Activated CD4-positive, alpha-beta T cell treated with anti-CD3 and anti-CD28 coated beads, Interleukin-2, amount 10 ng/mL, durations not matched to agents 7 days and 5 days (primary cell): Measurements from ENCODE around the gene MAMDC4. TPM values are rescaled to one million over a fixed set of nuclear protein-coding genes. Genes with fewer than 3 reads are reported as not detected.

ENCODE experiments used
- CTCF ChIA-PET: fragments of 350-600 bp; sonication (Branson Sonifier 250); formaldehyde crosslinking; loops from one replicate; lab custom pipeline; 2021; ENCODE audit warnings: antibody characterized with exemption; lab: Charles Lee
- POLR2A ChIA-PET: fragments of 350-600 bp; sonication (Branson Sonifier 250); formaldehyde crosslinking; loops from one replicate; lab custom pipeline; 2021; ENCODE audit warnings: antibody characterized with exemption; lab: Charles Lee
- DNase-seq: peaks from one replicate; pipeline ENCODE4 v3.0.0-alpha.2; 2020
- H3K27ac Mint-ChIP-seq: one replicate; pipeline ENCODE4 v1.8.0; 2021; ENCODE audit warnings: mild to moderate bottlenecking, moderate library complexity, mixed read lengths
- H3K27me3 Mint-ChIP-seq: one replicate; pipeline ENCODE4 v1.8.0; 2021; ENCODE audit warnings: mixed read lengths
- H3K36me3 Mint-ChIP-seq: one replicate; pipeline ENCODE4 v1.8.0; 2021; ENCODE audit warnings: low read depth, mixed read lengths
- H3K4me1 Mint-ChIP-seq: one replicate; pipeline ENCODE4 v1.8.0; 2021; ENCODE audit warnings: mixed read lengths
- H3K4me3 Mint-ChIP-seq: one replicate; pipeline ENCODE4 v1.8.0; 2021; ENCODE audit warnings: mild to moderate bottlenecking, moderate library complexity, mixed read lengths
- H3K9me3 Mint-ChIP-seq: one replicate; pipeline ENCODE4 v1.8.0; 2021; ENCODE audit warnings: mixed read lengths
- total RNA-seq, 2 experiments: library from RNA; stranded (reverse); gene quantifications; one replicate each; pipeline ENCODE4 v1.2.3, GENCODE V29; 2021

The MAMDC4 gene
- total RNA-seq, 2 experiments from 2014 or later: 12.4 to 14.4 TPM

GRCh38 chr9:136850866-136851775, 1.0 kb upstream of the MAMDC4 start:
- H3K4me3 Mint-ChIP-seq: no peak overlapping the region
- no peaks in the 10 kb centered on the region for H3K9me3 Mint-ChIP-seq
- CTCF ChIA-PET: interaction anchor here (1.1 to 1.8 kb wide), 2 partner anchors 8 to 93 kb away, joined by 3 to 5 read pairs; partner anchors contain the start of genes AJM1 and FBXW5
- H3K27me3 Mint-ChIP-seq: peaks cover 11% of the 10 kb centered on the region
- POLR2A ChIA-PET: no interaction called here
- peaks cover 3% of the 10 kb centered on the region for H3K36me3 Mint-ChIP-seq
- H3K4me1 Mint-ChIP-seq: peaks cover 17% of the 10 kb centered on the region
- DNase-seq: no peak
- no peak overlapping the region for H3K27ac Mint-ChIP-seq

DNA sequence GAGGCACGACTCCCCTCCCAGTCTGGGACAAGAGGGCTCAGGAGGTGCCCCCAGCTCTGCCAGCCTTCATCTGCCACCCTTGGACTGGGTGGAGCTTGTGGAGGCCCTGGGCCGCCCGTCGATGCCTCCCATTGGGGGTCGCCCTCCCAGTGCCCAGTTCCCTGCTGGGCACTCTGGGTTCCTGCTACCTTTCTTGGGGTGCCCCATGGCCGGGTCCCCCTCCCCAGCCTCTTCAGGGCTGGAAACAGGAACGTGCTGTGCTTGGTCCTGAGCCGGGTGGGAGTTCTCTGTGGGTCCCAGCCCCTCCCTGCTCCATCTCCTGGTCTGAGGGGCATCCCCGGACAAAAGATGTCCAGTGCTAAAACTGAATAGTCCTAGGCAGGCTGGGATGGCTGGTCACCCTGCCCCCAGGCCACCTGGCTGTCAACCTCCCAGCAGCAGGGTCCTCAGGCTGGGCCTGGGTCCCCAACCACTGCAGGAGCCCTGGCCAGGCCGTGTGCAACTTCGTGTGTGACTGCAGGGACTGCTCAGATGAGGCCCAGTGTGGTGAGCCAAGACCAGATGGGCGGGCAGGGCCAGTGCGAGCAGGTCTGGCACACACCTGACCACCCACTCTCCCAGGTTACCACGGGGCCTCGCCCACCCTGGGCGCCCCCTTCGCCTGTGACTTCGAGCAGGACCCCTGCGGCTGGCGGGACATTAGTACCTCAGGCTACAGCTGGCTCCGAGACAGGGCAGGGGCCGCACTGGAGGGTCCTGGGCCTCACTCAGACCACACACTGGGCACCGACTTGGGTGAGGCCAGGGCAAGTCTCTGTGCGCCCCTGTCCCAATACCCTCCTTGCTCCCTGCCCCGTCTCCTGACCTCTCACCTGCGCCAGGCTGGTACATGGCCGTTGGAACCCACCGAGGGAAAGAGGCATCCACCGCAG, 784 bp downstream of the MAMDC4 start:
- Mint-ChIP-seq H3K36me3 (no peaks in the 10 kb centered on the region), H3K9me3 (no peaks in the 10 kb centered on the region), H3K4me3 (no peak overlapping the region), H3K27me3 (peaks cover 2% of the 10 kb centered on the region), H3K4me1 (peaks cover 7% of the 10 kb centered on the region), H3K27ac (no peak overlapping the region)
- ChIA-PET CTCF (interaction anchor here (1.4 to 1.8 kb wide), 2 partner anchors 10 to 11 kb away, joined by 4 to 5 read pairs; partner anchors contain the start of gene AJM1), POLR2A (no interaction called here)
- DNase-seq: no peak

- DNase-seq: no peak
- Mint-ChIP-seq H3K9me3 (no peaks in the 10 kb centered on the region), H3K27me3 (no peaks in the 10 kb centered on the region), H3K27ac (no peak overlapping the region), H3K36me3 (no peaks in the 10 kb centered on the region), H3K4me3 (no peak overlapping the region), H3K4me1 (peaks cover 5% of the 10 kb centered on the region)
- ChIA-PET POLR2A (no interaction called here), CTCF (interaction anchor here (1.4 kb wide), 1 partner anchor 11 kb away, joined by 4 read pairs; the partner anchor contains the start of gene AJM1)
Observed at GRCh38 chr9:136853596-136854112, 1.5 kb downstream of the MAMDC4 start.

DNA sequence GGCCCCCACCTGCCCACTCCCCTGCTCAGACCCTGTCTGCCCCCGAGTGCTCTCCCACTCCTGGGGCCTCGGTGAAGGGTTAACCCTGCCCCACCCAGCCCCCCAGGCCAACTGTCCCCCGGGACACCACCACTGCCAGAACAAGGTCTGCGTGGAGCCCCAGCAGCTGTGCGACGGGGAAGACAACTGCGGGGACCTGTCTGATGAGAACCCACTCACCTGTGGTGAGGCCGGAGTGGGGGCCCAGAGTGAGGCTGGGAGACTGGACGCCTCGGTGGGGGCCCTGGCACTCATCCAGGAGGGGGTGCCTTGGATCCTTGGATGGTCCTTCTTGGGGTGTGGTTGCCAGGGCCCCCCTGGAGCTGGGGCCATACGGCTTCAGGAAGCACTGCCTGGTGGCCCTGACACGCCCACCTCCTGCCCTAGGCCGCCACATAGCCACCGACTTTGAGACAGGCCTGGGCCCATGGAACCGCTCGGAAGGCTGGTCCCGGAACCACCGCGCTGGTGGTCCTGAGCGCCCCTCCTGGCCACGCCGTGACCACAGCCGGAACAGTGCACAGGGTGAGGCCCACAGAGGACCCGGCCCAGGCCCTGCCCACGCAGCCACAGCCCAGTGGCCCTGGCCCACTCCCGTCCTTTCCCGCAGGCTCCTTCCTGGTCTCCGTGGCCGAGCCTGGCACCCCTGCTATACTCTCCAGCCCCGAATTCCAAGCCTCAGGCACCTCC, 2.1 kb downstream of the MAMDC4 start:
- Mint-ChIP-seq H3K4me1 (peaks cover 3% of the 10 kb centered on the region), H3K4me3 (no peak overlapping the region), H3K9me3 (no peaks in the 10 kb centered on the region), H3K27me3 (no peaks in the 10 kb centered on the region), H3K27ac (no peak overlapping the region), H3K36me3 (no peaks in the 10 kb centered on the region)
- no peak for DNase-seq
- CTCF ChIA-PET: interaction anchor here (0.6 to 1.4 kb wide), 3 partner anchors 12 to 218 kb away, joined by 4 to 5 read pairs (median 4); partner anchors contain the start of gene AJM1
- POLR2A ChIA-PET: interaction anchor here (0.5 kb wide), 1 partner anchor 347 kb away, joined by 3 read pairs; no protein-coding TSS in a partner anchor

GRCh38 chr9:136854842-136855460, 2.8 kb downstream of the MAMDC4 start:
- H3K36me3 Mint-ChIP-seq: no peaks in the 10 kb centered on the region
- ChIA-PET POLR2A (interaction anchor here (0.5 kb wide), 1 partner anchor 347 kb away, joined by 3 read pairs; no protein-coding TSS in a partner anchor), CTCF (interaction anchor here (0.6 to 0.8 kb wide), 2 partner anchors 12 to 218 kb away, joined by 4 to 5 read pairs; partner anchors contain the start of gene AJM1)
- no peaks in the 10 kb centered on the region for H3K27me3 Mint-ChIP-seq
- H3K27ac Mint-ChIP-seq: no peak overlapping the region
- H3K4me3 Mint-ChIP-seq: no peak overlapping the region
- DNase-seq: no peak
- H3K9me3 Mint-ChIP-seq: no peaks in the 10 kb centered on the region
- H3K4me1 Mint-ChIP-seq: no peaks in the 10 kb centered on the region

DNA sequence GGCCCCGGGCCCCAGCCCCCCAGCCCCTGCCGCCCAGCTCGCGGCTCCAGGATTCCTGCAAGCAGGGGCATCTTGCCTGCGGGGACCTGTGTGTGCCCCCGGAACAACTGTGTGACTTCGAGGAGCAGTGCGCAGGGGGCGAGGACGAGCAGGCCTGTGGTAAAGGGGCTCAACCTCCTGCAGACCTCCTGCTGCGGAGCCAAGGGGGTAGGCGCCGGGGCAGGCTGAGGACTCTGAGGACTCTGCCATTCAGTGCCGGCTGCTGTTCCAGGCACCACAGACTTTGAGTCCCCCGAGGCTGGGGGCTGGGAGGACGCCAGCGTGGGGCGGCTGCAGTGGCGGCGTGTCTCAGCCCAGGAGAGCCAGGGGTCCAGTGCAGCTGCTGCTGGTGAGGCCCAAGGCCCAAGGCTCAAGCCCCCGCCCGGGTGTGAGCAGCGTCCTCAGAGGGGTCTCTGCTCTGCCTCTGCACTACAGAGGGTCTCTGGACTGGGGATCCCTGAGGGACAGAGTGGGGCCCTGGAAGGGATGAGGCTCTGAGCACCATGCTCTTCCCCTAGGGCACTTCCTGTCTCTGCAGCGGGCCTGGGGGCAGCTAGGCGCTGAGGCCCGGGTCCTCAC, 3.4 kb downstream of the MAMDC4 start:
- no peaks in the 10 kb centered on the region for H3K9me3 Mint-ChIP-seq
- no peak overlapping the region for H3K4me3 Mint-ChIP-seq
- H3K36me3 Mint-ChIP-seq: no peaks in the 10 kb centered on the region
- ChIA-PET CTCF (interaction anchor here (0.6 to 0.9 kb wide), 3 partner anchors 13 to 191 kb away, joined by 3 to 5 read pairs (median 3); partner anchors contain the start of gene AJM1), POLR2A (no interaction called here)
- no peak for DNase-seq
- H3K4me1 Mint-ChIP-seq: no peaks in the 10 kb centered on the region
- no peak overlapping the region for H3K27ac Mint-ChIP-seq
- H3K27me3 Mint-ChIP-seq: no peaks in the 10 kb centered on the region

GRCh38 chr9:136856079-136856476, 3.9 kb downstream of the MAMDC4 start:
- Mint-ChIP-seq H3K4me3 (no peak overlapping the region), H3K36me3 (no peaks in the 10 kb centered on the region), H3K27ac (no peak overlapping the region), H3K27me3 (no peaks in the 10 kb centered on the region), H3K4me1 (no peaks in the 10 kb centered on the region), H3K9me3 (no peaks in the 10 kb centered on the region)
- ChIA-PET CTCF (interaction anchor here (0.6 to 0.9 kb wide), 3 partner anchors 14 to 190 kb away, joined by 3 to 4 read pairs (median 3); no protein-coding TSS in a partner anchor), POLR2A (no interaction called here)
- DNase-seq: no peak

DNA sequence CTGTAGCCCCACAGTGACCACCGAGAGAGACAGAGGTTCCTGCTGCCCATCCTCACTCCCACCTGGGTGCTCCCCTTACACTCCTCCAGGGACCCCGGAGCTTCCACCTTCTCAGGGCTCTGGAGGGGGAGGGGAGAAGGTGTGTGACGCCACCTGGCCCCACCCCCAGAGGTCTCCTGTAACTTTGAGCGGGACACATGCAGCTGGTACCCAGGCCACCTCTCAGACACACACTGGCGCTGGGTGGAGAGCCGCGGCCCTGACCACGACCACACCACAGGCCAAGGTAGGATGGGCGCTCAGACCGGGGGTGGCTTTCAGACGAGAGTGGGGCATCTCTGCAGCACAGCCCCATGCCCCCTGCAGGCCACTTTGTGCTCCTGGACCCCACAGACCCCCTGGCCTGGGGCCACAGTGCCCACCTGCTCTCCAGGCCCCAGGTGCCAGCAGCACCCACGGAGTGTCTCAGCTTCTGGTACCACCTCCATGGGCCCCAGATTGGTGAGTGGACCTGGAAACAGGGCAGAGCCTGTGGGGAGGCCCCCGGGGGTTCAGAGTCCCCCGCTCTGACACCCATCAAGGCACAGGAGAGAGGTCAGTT, 4.5 kb downstream of the MAMDC4 start:
- H3K27ac Mint-ChIP-seq: no peak overlapping the region
- H3K36me3 Mint-ChIP-seq: no peaks in the 10 kb centered on the region
- POLR2A ChIA-PET: no interaction called here
- H3K27me3 Mint-ChIP-seq: no peaks in the 10 kb centered on the region
- H3K4me1 Mint-ChIP-seq: no peaks in the 10 kb centered on the region
- H3K9me3 Mint-ChIP-seq: no peaks in the 10 kb centered on the region
- CTCF ChIA-PET: interaction anchor here (0.8 to 0.9 kb wide), 2 partner anchors 13 to 178 kb away, joined by 3 to 4 read pairs; no protein-coding TSS in a partner anchor
- no peak overlapping the region for H3K4me3 Mint-ChIP-seq
- DNase-seq: no peak

- CTCF ChIA-PET: interaction anchor here (0.6 kb wide), 1 partner anchor 81 kb away, joined by 3 read pairs; no protein-coding TSS in a partner anchor
- Mint-ChIP-seq H3K36me3 (no peaks in the 10 kb centered on the region), H3K27ac (no peak overlapping the region), H3K9me3 (no peaks in the 10 kb centered on the region), H3K27me3 (no peaks in the 10 kb centered on the region), H3K4me3 (no peak overlapping the region), H3K4me1 (no peaks in the 10 kb centered on the region)
- POLR2A ChIA-PET: no interaction called here
- DNase-seq: no peak
Observed at GRCh38 chr9:136857166-136857565, 5.0 kb downstream of the MAMDC4 start.

DNA sequence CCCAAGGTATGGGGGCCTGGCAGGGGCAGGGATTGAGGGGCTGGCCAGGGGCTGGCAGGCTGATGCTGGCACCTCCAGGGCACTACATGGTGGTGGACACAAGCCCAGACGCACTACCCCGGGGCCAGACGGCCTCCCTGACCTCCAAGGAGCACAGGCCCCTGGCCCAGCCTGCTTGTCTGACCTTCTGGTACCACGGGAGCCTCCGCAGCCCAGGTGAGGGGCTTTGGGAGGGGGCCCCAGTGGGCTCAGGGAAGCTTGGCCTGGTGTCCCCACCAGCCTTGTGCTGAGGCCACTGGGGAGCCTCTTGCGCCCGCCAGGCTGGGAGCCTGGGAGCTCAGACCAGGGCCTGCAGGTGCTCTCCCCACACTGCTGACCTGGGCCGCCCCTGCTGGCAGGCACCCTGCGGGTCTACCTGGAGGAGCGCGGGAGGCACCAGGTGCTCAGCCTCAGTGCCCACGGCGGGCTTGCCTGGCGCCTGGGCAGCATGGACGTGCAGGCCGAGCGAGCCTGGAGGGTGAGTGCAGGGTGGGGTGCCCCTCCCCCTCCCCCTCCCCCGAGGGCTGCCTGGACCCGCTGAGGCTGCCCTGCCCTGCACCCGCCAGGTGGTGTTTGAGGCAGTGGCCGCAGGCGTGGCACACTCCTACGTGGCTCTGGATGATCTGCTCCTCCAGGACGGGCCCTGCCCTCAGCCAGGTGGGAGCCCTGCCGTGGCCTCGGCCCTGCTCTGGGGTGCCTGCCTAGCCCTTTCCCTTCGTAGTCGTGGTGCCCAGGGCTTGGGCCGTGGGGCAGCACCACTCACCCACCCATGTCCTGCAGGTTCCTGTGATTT, 5.7 kb downstream of the MAMDC4 start:
- CTCF ChIA-PET: interaction anchor here (0.6 kb wide), 1 partner anchor 81 kb away, joined by 3 read pairs; no protein-coding TSS in a partner anchor
- no peak for DNase-seq
- Mint-ChIP-seq H3K9me3 (no peaks in the 10 kb centered on the region), H3K36me3 (peaks cover 2% of the 10 kb centered on the region), H3K27ac (no peak overlapping the region), H3K27me3 (no peaks in the 10 kb centered on the region), H3K4me3 (no peak overlapping the region), H3K4me1 (no peaks in the 10 kb centered on the region)
- POLR2A ChIA-PET: no interaction called here
